GM23248 (cell line): ENCODE results near the gene FAM114A1.

Experiments
- EZH2 ChIP-seq: fragments of 200-600 bp; sonication (generic); IDR thresholded peaks from 2 replicates; pipeline ENCODE4 v1.6.1; 2018; ENCODE audit warnings: antibody characterized with exemption, mild to moderate bottlenecking; ENCODE audit not compliant: insufficient read depth, poor library complexity, severe bottlenecking
- EZH2phosphoT487 ChIP-seq: fragments of 200-600 bp; sonication (generic); IDR thresholded peaks from 2 replicates; pipeline ENCODE4 v1.6.1; 2018; ENCODE audit warnings: antibody characterized with exemption, moderate library complexity, mild to moderate bottlenecking, low read depth; ENCODE audit not compliant: insufficient read depth

GRCh38 chr4:38957261-38957815 is 89.7 kb downstream of the FAM114A1 start:
- TF ChIP-seq EZH2 (no peak), EZH2phosphoT487 (no peak)
